Lower leg skin (tissue), 3 donors: ENCODE data around the gene FUS.

Experiments
- CTCF ChIP-seq, 3 donors: fragments of 450-650 bp; IDR thresholded peaks; one replicate each; pipeline ENCODE4 v1.5.1; 2016; ENCODE audit warnings: antibody characterized with exemption in 3 of 3, mild to moderate bottlenecking in 3 of 3, moderate library complexity in 2 of 3
- POLR2A ChIP-seq, 2 donors: fragments of 450-650 bp; IDR thresholded peaks; one replicate each; pipeline ENCODE4 v1.6.1; 2016 to 2017; ENCODE audit warnings: antibody characterized with exemption in 2 of 2, mild to moderate bottlenecking in 1 of 2, moderate library complexity in 1 of 2

GRCh38 chr16:31204871-31205666, 25.1 kb downstream of the FUS start:
- TF ChIP-seq CTCF (IDR thresholded peaks at IDR 0.05) (no peak), POLR2A (IDR thresholded peaks at IDR 0.05) (no peak)
